Measurements from ENCODE around the gene CENPC.
"Not testable (repeated sequence)": the region's sequence is repeated elsewhere in the genome, so short reads cannot be mapped to it uniquely, and the experiment has no call there.

CENPC gene

GRCh38 chr4:67466751-67467150 lies 78.6 kb downstream of the CENPC start:
- no peak for DNase-seq

GRCh38 chr4:67465763-67466052 lies 79.6 kb downstream of the CENPC start:
- no peak for DNase-seq

GRCh38 chr4:67465032-67465762 lies 80.1 kb downstream of the CENPC start:
- DNase-seq: no peak

DNA sequence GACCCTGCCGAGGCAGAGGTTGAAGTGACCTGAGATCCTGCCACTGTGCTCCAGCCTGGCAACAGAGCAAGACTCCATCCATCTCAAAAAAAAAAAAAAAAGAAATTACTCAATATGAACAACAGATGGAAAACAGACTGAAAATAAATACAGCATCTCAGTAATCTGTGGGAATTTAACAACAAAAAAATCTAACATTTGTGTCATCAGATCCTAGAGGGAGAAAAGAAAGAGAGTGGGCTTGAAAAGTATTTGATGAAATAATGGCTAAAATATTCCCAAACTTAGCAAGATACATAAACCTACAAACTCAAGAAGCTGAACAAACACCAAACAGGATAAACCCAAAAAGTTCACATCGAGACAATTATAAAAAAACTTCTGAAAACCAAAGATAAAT lies 84.7 kb downstream of the CENPC start:
- no peak for DNase-seq

DNA sequence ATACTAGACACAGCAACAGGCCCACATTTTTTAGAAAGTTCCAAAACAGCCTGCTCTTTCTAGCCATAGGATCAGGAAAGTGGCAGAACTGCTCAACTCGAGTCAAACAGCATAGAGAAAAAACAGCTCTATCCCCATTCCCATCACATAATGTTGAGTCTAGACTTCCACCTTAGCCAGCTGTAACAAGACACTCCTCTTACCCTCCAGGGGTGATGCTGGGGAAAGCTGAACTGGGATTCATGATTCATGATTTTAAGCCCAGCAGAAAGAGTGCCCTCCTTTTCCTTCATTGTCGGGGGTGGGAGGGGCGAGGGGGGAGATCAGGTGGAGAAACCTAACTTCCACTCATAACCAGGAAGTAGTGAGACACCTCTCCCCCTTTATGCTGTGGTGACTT lies 86.1 kb downstream of the CENPC start:
- DNase-seq: no peak

DNA sequence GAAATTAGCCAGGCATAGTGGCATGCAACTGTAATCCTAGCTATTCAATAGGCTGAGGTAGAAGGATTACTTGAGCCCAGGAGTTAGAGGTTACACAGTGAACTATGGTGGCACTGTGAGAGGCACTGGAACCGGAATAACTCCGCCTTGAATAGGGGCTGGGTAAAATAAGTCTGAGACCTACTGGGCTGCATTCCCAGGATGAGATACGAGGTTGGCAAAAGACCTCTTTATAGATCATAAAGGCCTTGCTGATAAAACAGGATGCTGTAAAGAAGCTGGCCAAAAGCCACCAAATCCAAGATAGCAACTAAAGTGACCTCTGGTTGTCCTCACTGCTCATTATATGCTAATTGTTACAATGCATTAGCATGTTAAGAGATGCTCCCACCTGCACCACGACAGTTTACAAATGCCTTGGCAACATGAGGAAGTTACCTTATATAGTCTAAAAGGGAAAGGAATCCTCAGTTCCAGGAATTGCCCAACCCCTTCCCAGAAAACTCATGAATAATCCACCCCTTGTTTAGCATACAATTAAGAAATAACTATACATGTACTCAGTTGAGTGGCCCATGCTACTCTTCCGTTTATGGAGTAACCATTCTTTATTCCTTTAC lies 88.6 kb downstream of the CENPC start:
- no peak for DNase-seq

GRCh38 chr4:67452846-67453205 lies 92.5 kb downstream of the CENPC start:
- not testable (repeated sequence) for DNase-seq

GRCh38 chr4:67452100-67452845 lies 93.0 kb downstream of the CENPC start:
- no peak for DNase-seq

GRCh38 chr4:67451464-67451863 lies 93.8 kb downstream of the CENPC start:
- DNase-seq: no peak

- no peak for DNase-seq
These were observed 96.7 kb downstream of the CENPC start for GRCh38 chr4:67448621-67449020.

- DNase-seq: no peak
These were observed 97.4 kb downstream of the CENPC start for GRCh38 chr4:67447873-67448272.

GRCh38 chr4:67446811-67447210 lies 98.5 kb downstream of the CENPC start:
- DNase-seq: no peak

GRCh38 chr4:67445881-67446280 lies 99.4 kb downstream of the CENPC start:
- DNase-seq: not testable (repeated sequence)

GRCh38 chr4:67438975-67439374 lies 106.3 kb downstream of the CENPC start:
- no peak for DNase-seq

GRCh38 chr4:67437974-67438713 lies 107.2 kb downstream of the CENPC start:
- DNase-seq: no peak

GRCh38 chr4:67436742-67437141 lies 108.6 kb downstream of the CENPC start:
- DNase-seq: no peak

DNA sequence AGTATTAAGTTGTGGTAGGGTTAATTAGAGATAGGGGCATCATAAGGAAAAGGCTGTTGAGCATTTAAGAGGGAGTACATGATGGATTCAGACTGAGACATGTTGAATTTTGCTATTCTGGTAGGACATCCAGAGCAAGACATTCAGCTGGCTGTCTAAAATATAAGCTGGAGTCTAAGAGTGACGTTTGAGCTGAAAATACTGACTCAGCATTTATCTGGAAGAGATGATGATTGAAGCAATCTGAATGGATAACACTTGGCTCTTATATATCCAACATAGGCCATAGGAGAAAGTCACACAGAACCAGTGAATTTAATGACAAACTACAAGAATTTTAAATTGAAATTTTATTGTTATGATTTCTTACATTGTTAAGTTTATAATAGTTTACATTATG lies 114.3 kb downstream of the CENPC start:
- DNase-seq: no peak

DNA sequence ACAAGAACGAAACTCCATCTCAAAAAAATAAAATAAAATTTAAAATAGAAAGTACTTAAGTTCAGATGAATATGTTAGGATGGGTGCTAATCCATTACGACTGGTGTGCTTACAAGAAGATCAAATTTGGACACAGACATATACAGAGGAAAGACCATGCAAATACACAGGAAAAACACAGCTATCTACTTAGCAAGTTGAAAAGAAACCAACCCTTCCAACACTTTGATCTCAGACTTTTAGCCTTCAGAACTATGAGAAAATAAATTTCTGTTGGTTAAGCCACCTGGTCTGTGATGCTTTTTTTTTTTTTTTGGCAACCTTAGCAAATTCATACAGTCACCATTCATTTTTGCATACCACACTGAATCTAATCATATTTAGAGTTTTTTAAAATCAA lies 116.5 kb downstream of the CENPC start:
- no peak for DNase-seq
